ENCODE results near the gene GAS2. TPM values are rescaled to one million over a fixed set of nuclear protein-coding genes. Genes with fewer than 3 reads are reported as not detected.

Gene GAS2
- total RNA-seq, 2 donors from 2014 or later, result 0.95 TPM; not detected in 1

- Histone ChIP-seq H3K4me1 (ENCODE audit: control insufficient read depth in 1 of 2, low read depth in 2 of 2) (no peaks in the 10 kb centered on the region), H3K9me3 (no peaks in the 10 kb centered on the region), H3K27me3 (replicated peaks; ENCODE audit: insufficient read depth) (no peaks in the 10 kb centered on the region), H3K36me3 (no peaks in the 10 kb centered on the region), H3K27ac (no peak overlapping the region), H3K4me3 (no peak overlapping the region)
- ATAC-seq (ENCODE audit: insufficient number of reproducible peaks, low FRiP score, low read depth) (no peak), DNase-seq (ENCODE audit: low spot score) (no peak)
- TF ChIP-seq CTCF (IDR thresholded peaks at IDR 0.05), result no peak
These were observed 141.0 kb downstream of the GAS2 start for GRCh38 chr11:22807391-22807790.

- H3K4me3 ChIP-seq, result no peak overlapping the region
- ATAC-seq (ENCODE audit: insufficient number of reproducible peaks, low FRiP score, low read depth), result no peak
- no peak for DNase-seq (ENCODE audit: low spot score)
- H3K9me3 ChIP-seq, result no peaks in the 10 kb centered on the region
- no peaks in the 10 kb centered on the region for H3K36me3 ChIP-seq
- H3K27ac ChIP-seq, result no peak overlapping the region
- TF ChIP-seq CTCF (IDR thresholded peaks at IDR 0.05), result no peak
- no peaks in the 10 kb centered on the region for H3K27me3 ChIP-seq (replicated peaks; ENCODE audit: insufficient read depth)
- no peaks in the 10 kb centered on the region for H3K4me1 ChIP-seq (ENCODE audit: control insufficient read depth in 1 of 2, low read depth in 2 of 2)
These were observed 141.6 kb downstream of the GAS2 start for GRCh38 chr11:22807855-22808570.

GRCh38 chr11:22808571-22809197 is 142.3 kb downstream of the GAS2 start:
- no peaks in the 10 kb centered on the region for H3K9me3 ChIP-seq
- no peak overlapping the region for H3K27ac ChIP-seq
- TF ChIP-seq CTCF (IDR thresholded peaks at IDR 0.05), result no peak
- H3K4me1 ChIP-seq (ENCODE audit: control insufficient read depth in 1 of 2, low read depth in 2 of 2), result no peaks in the 10 kb centered on the region
- H3K27me3 ChIP-seq (replicated peaks; ENCODE audit: insufficient read depth), result no peaks in the 10 kb centered on the region
- H3K4me3 ChIP-seq, result no peak overlapping the region
- ATAC-seq (ENCODE audit: insufficient number of reproducible peaks, low FRiP score, low read depth), result no peak
- no peak for DNase-seq (ENCODE audit: low spot score)
- no peaks in the 10 kb centered on the region for H3K36me3 ChIP-seq

- no peak overlapping the region for H3K4me3 ChIP-seq
- H3K36me3 ChIP-seq, result no peaks in the 10 kb centered on the region
- no peaks in the 10 kb centered on the region for H3K27me3 ChIP-seq (replicated peaks; ENCODE audit: insufficient read depth)
- H3K9me3 ChIP-seq, result no peaks in the 10 kb centered on the region
- no peaks in the 10 kb centered on the region for H3K4me1 ChIP-seq (ENCODE audit: control insufficient read depth in 1 of 2, low read depth in 2 of 2)
- no peak for ATAC-seq (ENCODE audit: insufficient number of reproducible peaks, low FRiP score, low read depth)
- no peak overlapping the region for H3K27ac ChIP-seq
- no peak for TF ChIP-seq CTCF (IDR thresholded peaks at IDR 0.05)
- no peak for DNase-seq (ENCODE audit: low spot score)
These were observed 143.5 kb downstream of the GAS2 start for GRCh38 chr11:22809893-22810292.

GRCh38 chr11:22822203-22822602 is 155.8 kb downstream of the GAS2 start:
- peaks cover 15% of the 10 kb centered on the region for H3K36me3 ChIP-seq
- TF ChIP-seq CTCF (IDR thresholded peaks at IDR 0.05), result no peak
- no peaks in the 10 kb centered on the region for H3K27me3 ChIP-seq (replicated peaks; ENCODE audit: insufficient read depth)
- no peaks in the 10 kb centered on the region for H3K9me3 ChIP-seq
- no peak overlapping the region for H3K27ac ChIP-seq
- no peak overlapping the region for H3K4me3 ChIP-seq
- H3K4me1 ChIP-seq (ENCODE audit: control insufficient read depth in 1 of 2, low read depth in 2 of 2), result no peaks in the 10 kb centered on the region
- ATAC-seq (ENCODE audit: insufficient number of reproducible peaks, low FRiP score, low read depth) (no peak), DNase-seq (ENCODE audit: low spot score) (no peak)
